Sciatic nerve (tissue), 2 donors: Measurements from ENCODE around the gene KBTBD13. TPM values are rescaled to one million over a fixed set of nuclear protein-coding genes. Genes with fewer than 3 reads are reported as not detected.
"Not testable (repeated sequence)": the region's sequence is repeated elsewhere in the genome, so short reads cannot be mapped to it uniquely, and the experiment has no call there.

Experiments used
- ATAC-seq: fragments of 200-7000 bp; cut with Tn5 transposase; one replicate; pipeline ENCODE4 v1.9.1; 2020; ENCODE audit warnings: mild to moderate bottlenecking, moderate library complexity
- DNase-seq: peaks from one replicate; pipeline ENCODE4 v3.0.0-alpha.2; 2020; ENCODE audit warnings: low spot score
- intact Hi-C: fragments of 100-400 bp; cut with DNase I; formaldehyde crosslinking; loops from one replicate; pipeline ENCODE4 v1.14.2; 2022
- total RNA-seq: library from RNA; stranded (reverse); fragmentation: NEBNext Ultra II Directional; extraction: Animal tissue kit (Norgen Biotek cat#: 25700); gene quantifications from one replicate; pipeline ENCODE4 v1.2.1, GENCODE V29; 2021
- donor health status: DM: no; HTN: no; CAD: no.
- donor health status: DM: no; HTN: no; CAD: no.

KBTBD13 gene
- total RNA-seq, 1 donor from 2014 or later, result 0.27 TPM

DNA sequence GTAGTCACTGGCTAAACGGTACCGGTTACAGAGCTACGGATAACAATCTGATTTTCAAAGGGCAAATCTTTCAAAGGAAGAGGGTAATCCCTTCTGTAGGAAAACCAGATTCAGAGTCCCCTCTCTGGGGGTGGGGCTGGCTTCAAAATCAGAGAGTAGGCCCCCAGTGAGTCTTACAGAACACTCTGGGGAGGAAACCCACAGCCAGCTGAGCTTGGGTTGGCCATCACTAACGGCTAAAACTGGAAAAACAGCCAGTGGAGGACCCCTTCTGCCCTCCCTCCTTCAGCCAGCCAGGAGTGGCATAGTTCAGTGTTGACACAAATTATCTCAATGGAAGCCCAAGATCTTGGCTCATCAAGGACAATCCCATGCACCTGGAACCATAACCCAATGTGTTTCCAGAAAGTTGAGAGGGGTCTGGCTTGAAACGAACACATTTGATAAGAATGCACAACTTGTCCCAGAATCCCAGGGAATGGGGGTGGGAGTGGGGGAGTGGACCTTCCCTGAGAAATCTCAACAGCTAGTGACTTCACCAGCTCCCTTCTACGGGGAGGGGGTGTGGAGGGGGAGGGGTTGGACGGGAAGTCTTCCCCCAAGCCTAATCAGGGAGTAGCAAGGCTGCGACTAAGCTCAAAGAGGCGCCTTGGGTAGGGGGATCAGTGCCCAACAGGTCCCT is 9.8 kb upstream of the KBTBD13 start:
- intact Hi-C loops, result no loop called here
- DNase-seq, result no peak
- peak; percentile 40 for ATAC-seq

GRCh38 chr15:65067317-65067644 is 9.3 kb upstream of the KBTBD13 start:
- intact Hi-C loops, result no loop called here
- ATAC-seq (no peak), DNase-seq (no peak)

DNA sequence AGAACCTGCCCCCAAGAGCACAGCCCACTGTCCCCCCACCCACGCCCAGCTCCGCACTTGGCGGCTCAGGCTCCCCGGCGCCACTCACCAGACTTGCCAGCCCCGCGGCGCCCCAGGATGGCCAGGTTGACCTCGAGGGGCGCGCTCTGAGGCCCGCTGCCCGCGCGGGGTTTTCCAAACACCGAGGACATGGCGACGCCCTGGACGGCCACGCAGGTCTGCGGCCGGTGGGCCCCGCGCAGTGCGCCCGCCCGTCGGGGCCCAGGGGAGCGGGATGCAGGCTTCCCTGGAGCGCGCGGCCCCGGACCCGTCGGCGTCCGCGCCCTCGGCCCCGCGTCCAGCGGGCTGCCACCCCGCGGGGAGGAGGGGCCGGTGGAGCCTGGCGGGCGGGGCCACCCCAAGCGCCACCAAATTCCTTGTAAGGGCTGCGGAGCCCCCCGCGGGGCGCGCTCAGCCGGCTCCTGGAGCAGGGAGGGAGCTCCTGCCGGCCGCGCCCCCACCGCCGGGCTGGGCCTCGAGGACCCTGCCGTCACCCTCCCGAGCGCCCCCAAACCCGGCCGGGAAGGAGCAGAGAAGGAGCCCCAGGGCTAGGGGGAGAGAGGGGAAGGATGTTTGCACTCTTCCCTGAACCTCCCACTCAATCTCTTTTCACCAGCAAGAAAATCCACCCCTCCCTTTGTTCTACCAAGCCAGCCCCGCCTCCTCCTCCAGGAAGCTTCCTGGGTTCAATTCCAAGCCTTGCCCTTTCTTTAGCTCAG is 8.7 kb upstream of the KBTBD13 start, which contains the start of gene RASL12:
RASL12 (minus strand) TSS at position 347 of the 758 bp plus-strand sequence; CDS start at position 191, 156 bp downstream.
- ATAC-seq (peak; percentile 14), DNase-seq (no peak)
- intact Hi-C loops, result no loop called here

- peak; percentile 65 for ATAC-seq
- no peak for DNase-seq
- intact Hi-C loops, result no loop called here
Observed at GRCh38 chr15:65068403-65068788, 8.2 kb upstream of the KBTBD13 start.

DNA sequence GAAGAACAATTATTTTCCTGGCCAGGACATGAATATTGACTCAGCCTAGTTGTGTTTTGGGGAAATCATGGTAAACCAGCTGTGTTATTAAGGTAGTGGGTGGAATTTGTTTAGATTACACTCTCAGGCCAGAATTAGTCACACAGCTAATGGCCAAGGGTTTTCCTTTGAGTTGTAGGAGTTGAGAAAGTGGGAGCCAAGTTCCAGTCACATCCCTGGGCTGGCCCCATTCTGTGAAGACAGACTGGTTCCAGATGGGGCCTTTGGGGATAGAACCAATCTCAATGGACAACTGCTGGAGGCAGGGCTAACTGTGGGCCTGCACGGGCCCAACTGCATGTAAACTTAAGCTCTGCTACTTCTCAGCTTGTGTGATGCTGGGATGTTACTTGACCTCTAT is 7.4 kb upstream of the KBTBD13 start:
- intact Hi-C loops, result no loop called here
- no peak for DNase-seq

DNA sequence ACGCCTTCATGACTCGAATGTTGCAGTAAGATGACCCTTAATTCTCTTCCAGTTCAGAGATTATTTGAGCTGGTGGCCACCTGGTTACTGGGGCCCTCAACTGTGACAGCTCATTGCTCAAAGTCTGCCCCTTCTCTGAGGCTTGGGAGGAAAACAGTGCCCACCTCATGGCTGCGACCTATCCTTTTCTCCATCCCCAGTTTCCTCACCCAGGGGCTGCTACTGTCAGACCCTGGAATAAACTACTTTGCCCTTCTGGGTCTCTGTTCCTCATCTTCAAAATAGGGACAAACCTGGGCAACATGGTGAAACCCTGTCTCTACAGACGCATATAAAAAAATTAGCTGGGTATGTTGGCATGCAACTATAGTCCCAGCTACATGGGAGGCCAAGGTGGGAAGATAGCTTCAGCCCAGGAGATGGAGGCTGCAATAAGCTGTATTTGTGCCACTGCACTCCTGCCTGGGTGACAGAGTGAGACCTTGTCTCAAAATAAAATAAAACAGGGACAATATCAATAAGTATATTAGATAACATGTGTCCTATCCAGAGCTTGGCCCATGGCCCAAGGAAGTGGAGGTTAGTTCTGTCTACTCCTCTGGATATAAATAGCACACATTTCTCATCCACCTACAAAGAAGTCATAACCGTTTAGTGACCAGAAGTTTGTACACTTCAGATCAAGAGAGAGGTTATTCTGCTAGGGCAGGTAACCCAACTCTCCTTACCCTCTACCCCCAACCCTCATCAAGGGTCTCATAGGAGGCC is 6.6 kb upstream of the KBTBD13 start:
- ATAC-seq, result no peak
- intact Hi-C loops, result no loop called here
- no peak for DNase-seq

More for the DNA sequence above, 7.4 kb upstream of the KBTBD13 start:
- peak; percentile 8 for ATAC-seq

DNA sequence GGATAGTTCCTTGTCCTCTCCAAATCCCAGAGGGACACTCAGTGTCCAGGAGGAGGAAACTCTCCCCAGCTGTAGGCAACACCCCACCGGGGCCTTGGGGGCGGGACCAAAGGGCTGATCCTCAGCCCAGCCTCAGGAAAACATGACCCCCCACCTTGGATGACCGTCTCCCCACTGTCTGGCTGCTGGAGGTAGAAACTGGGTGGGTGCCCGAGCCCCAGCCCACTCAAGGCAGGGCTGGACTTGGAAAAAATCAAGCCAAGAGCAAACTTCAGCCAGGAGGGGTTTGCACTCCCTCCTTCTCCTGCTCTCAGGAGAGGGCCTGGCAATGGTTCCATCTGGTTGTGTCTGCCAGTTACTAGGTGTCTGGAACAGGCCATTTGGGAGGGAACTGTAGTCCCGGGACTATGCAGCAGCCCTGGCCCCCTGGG is 5.2 kb upstream of the KBTBD13 start:
- intact Hi-C loops, result no loop called here
- peak; percentile 41 for ATAC-seq
- no peak for DNase-seq

GRCh38 chr15:65072027-65072426 is 4.5 kb upstream of the KBTBD13 start:
- DNase-seq, result no peak
- ATAC-seq, result peak; percentile 31
- intact Hi-C loops, result no loop called here

DNA sequence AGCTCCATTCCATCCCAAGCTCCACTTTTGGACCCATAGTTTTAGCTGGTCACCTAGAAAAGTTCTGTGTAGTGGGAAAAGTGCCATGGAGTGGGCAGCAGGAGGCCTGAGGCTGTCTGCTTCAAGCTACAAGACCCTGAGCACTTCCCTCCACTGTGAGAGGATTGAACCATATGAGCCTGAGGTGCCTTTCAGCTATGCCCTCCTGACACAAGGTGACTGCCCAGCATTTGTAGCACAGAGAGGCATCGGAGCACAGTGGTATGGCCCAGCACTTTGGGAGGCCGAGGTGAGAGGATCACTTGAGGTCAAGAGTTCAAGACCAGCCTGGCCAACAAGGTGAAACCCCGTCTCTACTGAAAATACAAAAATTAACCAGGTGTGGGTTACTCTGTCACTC is 3.9 kb upstream of the KBTBD13 start:
- intact Hi-C loops, result no loop called here
- ATAC-seq, result no peak
- no peak for DNase-seq

GRCh38 chr15:65074946-65075345 is 1.6 kb upstream of the KBTBD13 start:
- ATAC-seq, DNase-seq, intact Hi-C loops: not testable (repeated sequence)

GRCh38 chr15:65075607-65076395 is 745 bp upstream of the KBTBD13 start:
- ATAC-seq, intact Hi-C loops: not testable (repeated sequence)

GRCh38 chr15:65077291-65077980 is 890 bp downstream of the KBTBD13 start:
- no peak for ATAC-seq

More at GRCh38 chr15:65075607-65076395, 745 bp upstream of the KBTBD13 start:
- DNase-seq, result not testable (repeated sequence)

DNA sequence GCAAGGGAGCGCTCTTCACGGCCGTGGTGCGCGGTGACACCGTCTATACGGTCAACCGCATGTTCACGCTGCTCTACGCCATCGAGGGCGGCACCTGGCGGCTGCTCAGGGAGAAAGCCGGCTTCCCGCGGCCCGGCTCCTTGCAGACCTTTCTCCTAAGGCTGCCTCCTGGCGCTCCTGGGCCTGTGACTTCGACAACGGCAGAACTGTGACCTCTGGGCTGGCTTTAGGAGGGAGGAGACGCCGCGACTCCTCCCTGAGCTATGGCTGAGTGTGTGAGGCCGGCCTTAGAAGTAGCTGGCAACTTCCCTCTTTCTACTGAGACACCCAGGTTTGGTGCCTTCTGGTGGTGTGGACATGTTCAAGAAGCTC is 1.4 kb downstream of the KBTBD13 start:
- DNase-seq (peak; percentile 85), ATAC-seq (peak; percentile 84)
- intact Hi-C loops, result no loop called here

More at GRCh38 chr15:65077291-65077980, 890 bp downstream of the KBTBD13 start:
- DNase-seq, result no peak
- intact Hi-C loops, result no loop called here

DNA sequence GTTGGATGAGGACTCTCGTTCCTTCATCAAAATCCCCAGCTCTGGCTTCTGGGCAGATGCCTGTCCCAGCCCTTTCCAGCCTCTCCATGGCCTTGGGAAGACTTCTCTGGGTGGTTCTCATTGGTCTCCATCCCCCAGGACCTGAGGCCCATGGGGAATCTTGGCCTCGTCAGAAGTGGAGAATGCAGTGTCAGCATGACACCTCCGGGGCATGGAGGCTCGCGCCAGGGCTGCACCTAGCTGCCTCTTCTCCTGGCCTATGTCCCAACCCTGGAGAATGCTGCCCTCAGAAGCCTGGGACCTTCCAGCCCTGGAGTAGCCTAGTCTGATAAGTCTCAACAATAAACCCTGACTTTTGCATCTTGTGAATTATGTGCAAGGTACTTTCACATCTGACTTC is 3.0 kb downstream of the KBTBD13 start:
- no peak for ATAC-seq
- intact Hi-C loops, result no loop called here
- DNase-seq, result no peak

- DNase-seq, result no peak
- no peak for ATAC-seq
- intact Hi-C loops, result no loop called here
Observed at GRCh38 chr15:65081270-65081669, 4.7 kb downstream of the KBTBD13 start.

DNA sequence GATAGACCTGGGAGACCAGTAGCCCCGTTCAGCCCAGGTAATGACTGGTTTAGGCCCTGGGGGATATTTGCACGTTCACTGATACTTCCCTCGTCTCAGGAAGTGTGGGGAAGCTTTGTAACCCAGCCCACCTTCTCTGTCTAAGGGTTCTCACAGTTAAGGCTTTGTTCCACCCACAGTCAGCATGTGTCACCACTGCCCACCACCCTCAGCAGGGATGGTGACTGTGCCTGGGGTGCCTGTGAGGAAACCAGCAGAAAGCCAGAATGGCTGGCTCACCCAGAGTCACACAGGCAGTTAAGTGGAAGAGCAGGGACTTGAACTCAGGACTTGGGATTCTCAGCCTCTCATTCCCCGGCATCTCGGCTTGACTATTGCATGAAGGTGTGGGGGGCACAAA is 5.2 kb downstream of the KBTBD13 start:
- DNase-seq, result no peak
- ATAC-seq, result no peak
- intact Hi-C loops, result no loop called here

GRCh38 chr15:65082303-65082953 is 5.9 kb downstream of the KBTBD13 start:
- ATAC-seq (peak; percentile 68), DNase-seq (no peak)
- intact Hi-C loops, result no loop called here

DNA sequence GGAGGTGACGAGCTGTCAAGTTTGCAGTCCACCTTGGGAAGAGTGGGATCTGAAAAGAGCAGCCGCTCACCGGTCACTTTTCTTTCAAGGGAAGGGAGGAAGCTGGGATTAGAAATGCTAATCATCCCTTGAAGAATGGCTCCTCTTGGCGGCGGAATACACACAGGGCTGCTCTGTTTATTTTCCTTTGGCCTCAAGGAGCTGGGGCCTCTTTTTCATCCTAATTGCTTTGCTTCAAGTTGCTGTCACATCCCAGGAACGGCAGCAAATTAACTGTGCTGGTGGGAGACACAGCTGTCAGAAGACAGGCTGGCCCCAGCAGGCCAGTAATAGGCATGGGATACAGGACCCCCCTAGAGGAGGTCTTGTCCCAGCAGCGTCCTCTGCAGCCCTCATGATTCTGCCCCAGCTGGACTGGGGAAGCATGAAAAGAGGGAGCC is 6.7 kb downstream of the KBTBD13 start:
- intact Hi-C loops, result no loop called here
- DNase-seq, result no peak

More for the DNA sequence above, 6.7 kb downstream of the KBTBD13 start:
- ATAC-seq, result peak; percentile 38
